Muscle of leg (tissue), 11 donors: ENCODE data around the gene APPL2. TPM values are rescaled to one million over a fixed set of nuclear protein-coding genes. Genes with fewer than 3 reads are reported as not detected.

Experiments
- DNase-seq: peaks from one replicate; pipeline ENCODE4 v3.0.0; 2013
- H3K27ac ChIP-seq: one replicate; pipeline ENCODE4 v1.5.1; 2013; ENCODE audit warnings: mild to moderate bottlenecking, low read length, control low read depth
- H3K27me3 ChIP-seq: one replicate; pipeline ENCODE4 v1.6.1; 2013; ENCODE audit warnings: low read length; ENCODE audit not compliant: control insufficient read depth, insufficient read depth
- H3K36me3 ChIP-seq: one replicate; pipeline ENCODE4 v1.6.1; 2013; ENCODE audit warnings: low read length; ENCODE audit not compliant: control insufficient read depth, insufficient read depth
- H3K4me1 ChIP-seq: one replicate; pipeline ENCODE4 v1.6.1; 2013; ENCODE audit warnings: low read length; ENCODE audit not compliant: control insufficient read depth, insufficient read depth
- H3K4me3 ChIP-seq: one replicate; pipeline ENCODE4 v1.5.1; 2013; ENCODE audit warnings: low read length, control low read depth
- H3K9me3 ChIP-seq: replicated peaks from 2 replicates; pipeline ENCODE4 v1.6.1; 2013; ENCODE audit warnings: low read depth, low read length; ENCODE audit not compliant: control insufficient read depth
- WGBS: methylation state at CpG from one replicate; pipeline ENCODE4 v1.1.5; 2013; ENCODE audit warnings: missing lambda C conversion rate; ENCODE audit not compliant: insufficient coverage; 5-methylcytosine and 5-hydroxymethylcytosine counted together
- polyA plus RNA-seq, 8 donors: library from polyadenylated mRNA; unstranded; fragments of 120-200 nt; gene quantifications; one replicate each; pipeline versions ENCODE4 v1.2.1 to v1.2.3, GENCODE V29; 2013; ENCODE audit warnings: inconsistent platforms in 1 of 8, low replicate concordance in 1 of 8; ENCODE audit not compliant: insufficient read length in 8 of 8, insufficient read depth in 1 of 8
- total RNA-seq: library from RNA; stranded (reverse); fragments of 120-200 nt; gene quantifications from one replicate; pipeline ENCODE4 v1.2.4, GENCODE V29; 2013

APPL2 gene
- total and polyA plus RNA-seq, 9 donors, result 23.1 to 35.1 (median 27.3) TPM

- no CpG with 5 or more reads among the region's 5 CpGs for WGBS
- Histone ChIP-seq H3K27ac (peak overlapping the region; percentile 14), H3K4me1 (no peaks in the 10 kb centered on the region), H3K9me3 (no peaks in the 10 kb centered on the region), H3K36me3 (peaks cover 32% of the 10 kb centered on the region), H3K27me3 (no peaks in the 10 kb centered on the region), H3K4me3 (no peak overlapping the region)
- peak; percentile 30 for DNase-seq
These were observed 10.4 kb downstream of the APPL2 start for GRCh38 chr12:105225505-105226015.

GRCh38 chr12:105224399-105224798 is 11.6 kb downstream of the APPL2 start:
- Histone ChIP-seq H3K4me3 (no peak overlapping the region), H3K36me3 (peaks cover 35% of the 10 kb centered on the region), H3K4me1 (no peaks in the 10 kb centered on the region), H3K9me3 (no peaks in the 10 kb centered on the region), H3K27me3 (no peaks in the 10 kb centered on the region), H3K27ac (no peak overlapping the region)
- 93% methylated on average over 4 of the region's 4 CpGs for WGBS
- no peak for DNase-seq

- DNase-seq, result no peak
- Histone ChIP-seq H3K36me3 (peaks cover 33% of the 10 kb centered on the region), H3K4me3 (no peak overlapping the region), H3K9me3 (no peaks in the 10 kb centered on the region), H3K4me1 (no peaks in the 10 kb centered on the region), H3K27ac (no peak overlapping the region), H3K27me3 (no peaks in the 10 kb centered on the region)
- WGBS, result 100% methylated on average over 1 of the region's 4 CpGs
These were observed 12.1 kb downstream of the APPL2 start for GRCh38 chr12:105223884-105224283.

GRCh38 chr12:105223352-105223845 is 12.6 kb downstream of the APPL2 start:
- Histone ChIP-seq H3K27ac (no peak overlapping the region), H3K36me3 (peaks cover 33% of the 10 kb centered on the region), H3K4me3 (no peak overlapping the region), H3K9me3 (no peaks in the 10 kb centered on the region), H3K4me1 (peaks cover 2% of the 10 kb centered on the region), H3K27me3 (no peaks in the 10 kb centered on the region)
- DNase-seq, result peak; percentile 32
- WGBS, result 64% methylated on average over 2 of the region's 4 CpGs

- 56% methylated on average over 11 of the region's 13 CpGs for WGBS
- H3K36me3 ChIP-seq, result peaks cover 31% of the 10 kb centered on the region
- H3K4me3 ChIP-seq, result no peak overlapping the region
- peaks cover 2% of the 10 kb centered on the region for H3K4me1 ChIP-seq
- no peak overlapping the region for H3K27ac ChIP-seq
- H3K27me3 ChIP-seq, result no peaks in the 10 kb centered on the region
- DNase-seq, result peak; percentile 26
- no peaks in the 10 kb centered on the region for H3K9me3 ChIP-seq
These were observed 13.1 kb downstream of the APPL2 start for GRCh38 chr12:105222726-105223351.

- peaks cover 28% of the 10 kb centered on the region for H3K36me3 ChIP-seq
- H3K4me1 ChIP-seq, result peaks cover 2% of the 10 kb centered on the region
- H3K27ac ChIP-seq, result no peak overlapping the region
- H3K9me3 ChIP-seq, result no peaks in the 10 kb centered on the region
- no peaks in the 10 kb centered on the region for H3K27me3 ChIP-seq
- DNase-seq, result no peak
- WGBS, result 60% methylated on average over 3 of the region's 4 CpGs
- H3K4me3 ChIP-seq, result no peak overlapping the region
These were observed 13.7 kb downstream of the APPL2 start for GRCh38 chr12:105222284-105222655.

GRCh38 chr12:105221583-105222283 is 14.2 kb downstream of the APPL2 start:
- Histone ChIP-seq H3K36me3 (peaks cover 31% of the 10 kb centered on the region), H3K27ac (no peak overlapping the region)

GRCh38 chr12:105220929-105221290 is 15.1 kb downstream of the APPL2 start:
- Histone ChIP-seq H3K27ac (no peak overlapping the region), H3K4me3 (no peak overlapping the region), H3K4me1 (peaks cover 2% of the 10 kb centered on the region), H3K36me3 (peaks cover 33% of the 10 kb centered on the region), H3K9me3 (no peaks in the 10 kb centered on the region), H3K27me3 (no peaks in the 10 kb centered on the region)
- no peak for DNase-seq
- WGBS, result no CpG with 5 or more reads among the region's 3 CpGs

More at GRCh38 chr12:105221583-105222283, 14.2 kb downstream of the APPL2 start:
- Histone ChIP-seq H3K9me3 (no peaks in the 10 kb centered on the region), H3K27me3 (no peaks in the 10 kb centered on the region), H3K4me1 (peaks cover 2% of the 10 kb centered on the region), H3K4me3 (no peak overlapping the region)
- DNase-seq, result no peak
- 77% methylated on average over 9 of the region's 19 CpGs for WGBS

GRCh38 chr12:105220150-105220928 is 15.6 kb downstream of the APPL2 start:
- no peak overlapping the region for H3K4me3 ChIP-seq
- H3K27ac ChIP-seq, result no peak overlapping the region
- WGBS, result 100% methylated on average over 4 of the region's 6 CpGs
- peaks cover 2% of the 10 kb centered on the region for H3K4me1 ChIP-seq
- H3K27me3 ChIP-seq, result no peaks in the 10 kb centered on the region
- H3K9me3 ChIP-seq, result no peaks in the 10 kb centered on the region
- H3K36me3 ChIP-seq, result peaks cover 34% of the 10 kb centered on the region
- DNase-seq, result no peak
